Right renal pelvis (tissue), 4 donors: ENCODE data around the gene FTSJ1. TPM values are rescaled to one million over a fixed set of nuclear protein-coding genes. Genes with fewer than 3 reads are reported as not detected.
"Not testable (repeated sequence)": the region's sequence is repeated elsewhere in the genome, so short reads cannot be mapped to it uniquely, and the experiment has no call there.

Source experiments
- DNase-seq, 4 donors: peaks; one replicate each; pipeline ENCODE4 v3.0.0-alpha.2; 2013; ENCODE audit warnings: low read depth in 4 of 4, low spot score in 3 of 4, missing footprints in 1 of 4
- polyA plus RNA-seq, 4 donors: library from polyadenylated mRNA; unstranded; fragments of 120-200 nt; gene quantifications; one replicate each; pipeline ENCODE4 v1.2.1, GENCODE V29; 2013; ENCODE audit not compliant: insufficient read length in 4 of 4

FTSJ1 gene
- polyA plus RNA-seq, 4 donors, result 35.1 to 39.5 (median 36.3) TPM

GRCh38 chrX:48520976-48521352, 45.0 kb downstream of the FTSJ1 start:
- no peak for DNase-seq

DNA sequence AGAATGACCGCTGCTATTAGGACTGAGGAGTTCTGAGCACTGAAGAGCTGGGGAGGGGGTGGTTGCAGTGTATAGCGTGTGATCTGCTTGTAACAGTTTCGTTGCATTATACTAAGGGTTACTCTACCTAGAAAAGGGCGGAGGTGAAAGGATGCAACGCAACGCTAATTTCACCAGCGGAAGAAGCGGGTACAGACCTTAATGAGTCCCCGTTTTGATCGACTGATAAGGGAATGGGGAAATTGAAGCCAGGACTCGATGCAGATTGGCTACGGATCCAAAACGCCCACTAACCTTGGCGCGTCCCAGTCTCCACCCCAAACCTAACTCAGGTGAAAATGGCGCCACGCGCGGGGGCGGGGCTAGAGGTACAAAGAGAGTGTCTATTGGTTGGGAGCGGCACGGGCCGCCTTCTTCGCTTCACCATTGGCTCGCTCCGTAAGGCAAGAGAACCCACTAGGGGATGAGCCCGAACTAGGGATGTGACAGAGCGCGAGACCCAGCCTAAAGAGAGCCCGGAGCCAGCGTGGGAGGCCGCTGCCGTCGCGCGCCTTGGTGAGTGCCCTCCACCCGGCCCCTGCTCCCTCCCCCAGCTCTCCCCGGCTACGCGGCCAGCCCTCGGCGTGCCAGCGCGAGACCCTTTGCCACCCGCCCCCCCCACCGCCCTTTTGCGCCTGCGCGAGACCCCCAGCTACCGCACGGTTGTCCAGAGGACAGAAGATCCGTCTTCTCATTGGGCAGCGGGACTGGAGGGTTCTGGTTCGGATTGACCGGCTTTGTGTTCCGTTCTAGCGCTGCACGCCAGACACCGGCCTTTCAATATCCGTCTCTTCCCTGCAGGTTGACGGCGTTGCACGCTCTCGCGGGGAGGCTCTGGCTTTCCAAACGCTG, 45.6 kb downstream of the FTSJ1 start, which contains the start of gene EBP:
TSS of gene EBP (plus strand) at position 456 of the 891 bp plus-strand sequence. CDS start 1,964 bp downstream, outside the sequence.
- DNase-seq, result peak; percentile 63 to 80 (median 77)

GRCh38 chrX:48522291-48522690, 46.3 kb downstream of the FTSJ1 start:
- no peak for DNase-seq

DNA sequence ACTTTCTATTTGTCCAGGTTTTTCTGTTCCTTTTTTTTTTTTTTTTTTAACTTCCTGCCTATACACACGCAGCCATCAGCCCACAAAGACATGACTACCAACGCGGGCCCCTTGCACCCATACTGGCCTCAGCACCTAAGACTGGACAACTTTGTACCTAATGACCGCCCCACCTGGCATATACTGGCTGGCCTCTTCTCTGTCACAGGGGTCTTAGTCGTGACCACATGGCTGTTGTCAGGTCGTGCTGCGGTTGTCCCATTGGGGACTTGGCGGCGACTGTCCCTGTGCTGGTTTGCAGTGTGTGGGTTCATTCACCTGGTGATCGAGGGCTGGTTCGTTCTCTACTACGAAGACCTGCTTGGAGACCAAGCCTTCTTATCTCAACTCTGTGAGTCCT, 47.7 kb downstream of the FTSJ1 start:
- DNase-seq, result no peak

GRCh38 chrX:48525853-48526252, 49.9 kb downstream of the FTSJ1 start:
- not testable (repeated sequence) for DNase-seq

- DNase-seq, result no peak
Observed at GRCh38 chrX:48530736-48531135, 54.7 kb downstream of the FTSJ1 start.

DNA sequence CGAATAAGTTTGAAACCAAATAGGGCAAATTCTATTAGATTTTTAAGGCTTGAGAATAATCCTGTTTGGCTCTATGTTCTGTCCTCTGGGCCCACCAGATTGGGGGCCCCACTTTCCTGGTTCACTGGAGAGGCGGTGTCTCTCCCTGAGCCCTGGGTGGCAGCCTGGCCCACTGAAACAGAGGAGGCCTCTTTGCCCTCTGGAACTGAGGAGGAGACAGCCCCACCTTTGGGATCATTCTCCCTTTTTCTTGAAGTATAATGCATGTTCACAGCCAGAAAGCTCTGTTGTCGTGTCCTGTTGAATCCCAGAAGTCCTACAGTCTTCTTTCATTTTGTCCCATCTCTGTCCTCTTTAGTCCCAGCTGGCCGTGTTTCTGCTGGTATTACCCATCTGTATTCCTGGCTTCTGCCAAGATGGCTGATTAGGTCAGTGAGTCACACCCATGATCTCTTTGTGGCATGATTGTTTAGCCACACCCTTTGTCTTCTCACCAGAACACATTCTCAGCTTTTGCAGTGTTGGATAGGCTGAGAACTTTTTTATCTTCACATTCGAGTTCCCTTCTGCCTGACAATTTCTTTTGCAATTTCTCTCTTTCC, 55.5 kb downstream of the FTSJ1 start:
- DNase-seq, result no peak

- no peak for DNase-seq
Observed at GRCh38 chrX:48532161-48532560, 56.2 kb downstream of the FTSJ1 start.

GRCh38 chrX:48533165-48533564, 57.2 kb downstream of the FTSJ1 start:
- no peak for DNase-seq

Other genes with a start within 250 kb of the FTSJ1 start
- gene SSX1, start 220.8 kb upstream of the FTSJ1 start, polyA plus RNA-seq, result not detected
- not detected for gene SSX3, start 119.5 kb upstream of the FTSJ1 start, polyA plus RNA-seq
- gene SSX4, start 92.7 kb upstream of the FTSJ1 start, polyA plus RNA-seq, result not detected
- gene SSX4B, start 64.2 kb upstream of the FTSJ1 start, polyA plus RNA-seq, result not detected
- gene SLC38A5, start 5.9 kb upstream of the FTSJ1 start, polyA plus RNA-seq, result 1 to 10 TPM; 4.6 to 7.2 (median 5.2) TPM
- 1 to 10 TPM; 6.6 to 8.6 (median 8.1) TPM for gene PORCN, start 32.8 kb downstream of the FTSJ1 start, polyA plus RNA-seq
- 10 to 100 TPM; 69.1 to 76.2 (median 71.7) TPM for gene EBP, start 45.6 kb downstream of the FTSJ1 start, polyA plus RNA-seq
- 10 to 100 TPM in 3 of 4 donors, 1 to 10 TPM in 1; 9.7 to 10.7 (median 10.3) TPM for gene TBC1D25, start 63.5 kb downstream of the FTSJ1 start, polyA plus RNA-seq
- gene RBM3, start 98.3 kb downstream of the FTSJ1 start, polyA plus RNA-seq, result 100 to 1,000 TPM; 265 to 315 (median 300) TPM
- gene WDR13, start 121.3 kb downstream of the FTSJ1 start, polyA plus RNA-seq, result 100 to 1,000 TPM; 116 to 156 (median 127) TPM
- 1 to 10 TPM; 2.5 to 4.3 (median 3.4) TPM for gene WAS, start 207.6 kb downstream of the FTSJ1 start, polyA plus RNA-seq
- 1 to 10 TPM; 6.0 to 7.8 (median 6.9) TPM for gene SUV39H1, start 220.5 kb downstream of the FTSJ1 start, polyA plus RNA-seq